ENCODE data around the gene MOB3A.

GRCh38 chr19:2119921-2120785 lies 24.0 kb upstream of the MOB3A start:
- TF ChIP-seq CTCF (IDR thresholded peaks at IDR 0.05) (no peak), POLR2A (IDR thresholded peaks at IDR 0.05) (no peak)
